Breast epithelium (tissue), 4 donors: ENCODE data around the gene OR6M1. TPM values are rescaled to one million over a fixed set of nuclear protein-coding genes. Genes with fewer than 3 reads are reported as not detected.

Experiments
- DNase-seq, 2 donors: peaks; one replicate each; pipeline ENCODE4 v3.0.0-alpha.2; 2019; ENCODE audit warnings: low spot score in 2 of 2
- H3K27ac ChIP-seq, 2 donors: fragments of 200-600 bp; sonication (generic) in 1 of 2; one replicate each; pipeline ENCODE4 v1.5.1; 2016 to 2019; ENCODE audit warnings: mild to moderate bottlenecking in 1 of 2
- H3K27me3 ChIP-seq, 2 donors: fragments of 200-600 bp; sonication (generic) in 1 of 2; one replicate each; pipeline versions ENCODE4 v1.5.1 to v1.6.0; 2017 to 2019; ENCODE audit warnings: control low read depth in 1 of 2, mild to moderate bottlenecking in 1 of 2
- H3K36me3 ChIP-seq: fragments of 200-600 bp; one replicate; pipeline ENCODE4 v1.5.1; 2019
- H3K4me1 ChIP-seq, 2 donors: fragments of 200-600 bp; sonication (generic); one replicate each; pipeline ENCODE4 v1.5.1; 2016 to 2019; ENCODE audit warnings: control low read depth in 1 of 2
- H3K4me3 ChIP-seq, 3 donors: fragments of 200-600 bp; sonication (generic); 1 replicate in 2 of 3; 2 replicates in 1 of 3; pipeline ENCODE4 v1.5.1; 2016 to 2019; ENCODE audit warnings: mild to moderate bottlenecking in 3 of 3, moderate library complexity in 2 of 3
- H3K9me3 ChIP-seq, 2 donors: fragments of 200-600 bp; sonication (generic) in 1 of 2; one replicate each; pipeline ENCODE4 v1.5.1; 2016 to 2019; ENCODE audit warnings: control low read depth in 1 of 2
- POLR2A ChIP-seq: fragments of 450-650 bp; IDR thresholded peaks from one replicate; pipeline ENCODE4 v1.6.1; 2016; ENCODE audit warnings: antibody characterized with exemption, mild to moderate bottlenecking, moderate library complexity
- POLR2AphosphoS5 ChIP-seq, 3 donors: sonication (generic); formaldehyde crosslinking; IDR thresholded peaks; one replicate each; pipeline ENCODE4 v1.6.1; 2017; ENCODE audit warnings: antibody characterized with exemption in 3 of 3
- intact Hi-C: fragments of 100-400 bp; cut with DNase I; formaldehyde crosslinking; loops from one replicate; pipeline ENCODE4 v1.15.1; 2023; ENCODE audit warnings: low total_unique reads
- total RNA-seq, 3 donors: library from RNA; depleted of rRNA; stranded (reverse); fragments of >200 nt; gene quantifications; one replicate each; pipeline ENCODE4 v1.1.0, GENCODE V29; 2016
- TF ChIP-seq, protein P1 (sequence below), 3 donors: fragments of 450-650 bp; IDR thresholded peaks; one replicate each; pipeline ENCODE4 v1.5.1; 2016 to 2017; ENCODE audit warnings: antibody characterized with exemption in 3 of 3, mild to moderate bottlenecking in 3 of 3, moderate library complexity in 3 of 3

OR6M1 gene
- total RNA-seq, 3 donors from 2014 or later: not detected

DNA sequence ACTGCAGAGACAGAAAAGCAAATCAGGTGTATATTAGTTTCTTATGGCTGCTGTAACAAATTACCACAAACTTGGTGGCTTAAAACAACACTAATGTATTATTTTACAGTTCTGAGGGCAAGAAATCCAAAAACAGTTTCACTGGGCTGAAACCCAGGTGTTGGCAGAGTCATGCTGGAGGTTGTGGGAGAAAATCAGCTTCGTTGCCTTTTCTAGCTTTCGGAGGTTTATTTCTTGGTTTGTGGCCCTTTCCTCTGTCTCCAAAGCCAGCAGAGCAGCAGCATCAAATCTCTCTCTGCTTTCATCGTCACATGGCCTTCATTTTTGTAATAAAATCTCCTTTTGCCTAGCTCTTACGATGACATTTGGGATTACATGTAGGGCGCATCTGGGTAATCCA lies 33.0 kb upstream of the OR6M1 start:
- H3K4me3 ChIP-seq: no peak overlapping the region
- H3K27me3 ChIP-seq: no peaks in the 10 kb centered on the region
- no peaks in the 10 kb centered on the region for H3K36me3 ChIP-seq
- intact Hi-C loops: no loop called here
- no peaks in the 10 kb centered on the region for H3K9me3 ChIP-seq
- DNase-seq: no peak
- no peaks in the 10 kb centered on the region for H3K4me1 ChIP-seq
- H3K27ac ChIP-seq: no peak overlapping the region
- no peak for TF ChIP-seq POLR2A
- no peak for TF ChIP-seq POLR2AphosphoS5 (IDR thresholded peaks at IDR 0.05)
- TF ChIP-seq, protein P1, sequence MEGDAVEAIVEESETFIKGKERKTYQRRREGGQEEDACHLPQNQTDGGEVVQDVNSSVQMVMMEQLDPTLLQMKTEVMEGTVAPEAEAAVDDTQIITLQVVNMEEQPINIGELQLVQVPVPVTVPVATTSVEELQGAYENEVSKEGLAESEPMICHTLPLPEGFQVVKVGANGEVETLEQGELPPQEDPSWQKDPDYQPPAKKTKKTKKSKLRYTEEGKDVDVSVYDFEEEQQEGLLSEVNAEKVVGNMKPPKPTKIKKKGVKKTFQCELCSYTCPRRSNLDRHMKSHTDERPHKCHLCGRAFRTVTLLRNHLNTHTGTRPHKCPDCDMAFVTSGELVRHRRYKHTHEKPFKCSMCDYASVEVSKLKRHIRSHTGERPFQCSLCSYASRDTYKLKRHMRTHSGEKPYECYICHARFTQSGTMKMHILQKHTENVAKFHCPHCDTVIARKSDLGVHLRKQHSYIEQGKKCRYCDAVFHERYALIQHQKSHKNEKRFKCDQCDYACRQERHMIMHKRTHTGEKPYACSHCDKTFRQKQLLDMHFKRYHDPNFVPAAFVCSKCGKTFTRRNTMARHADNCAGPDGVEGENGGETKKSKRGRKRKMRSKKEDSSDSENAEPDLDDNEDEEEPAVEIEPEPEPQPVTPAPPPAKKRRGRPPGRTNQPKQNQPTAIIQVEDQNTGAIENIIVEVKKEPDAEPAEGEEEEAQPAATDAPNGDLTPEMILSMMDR (IDR thresholded peaks at IDR 0.05): no peak

DNA sequence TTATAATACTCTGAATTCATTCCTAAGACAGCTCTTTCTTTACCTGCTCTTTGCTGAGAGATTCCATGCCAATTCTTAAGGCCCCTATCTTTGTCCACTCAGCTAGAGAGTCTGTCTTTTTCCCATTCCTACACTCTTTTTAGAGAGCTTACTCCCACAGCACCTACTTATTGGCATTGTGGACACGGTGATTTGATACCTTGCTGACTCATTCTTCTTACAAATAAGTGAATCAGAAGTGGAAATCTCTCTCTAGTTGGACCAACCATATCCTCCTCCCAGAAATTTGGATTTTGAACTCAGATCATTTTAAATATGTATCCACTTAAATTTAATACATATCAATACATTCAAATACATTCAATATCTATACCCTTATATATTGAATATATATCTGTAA lies 32.5 kb upstream of the OR6M1 start:
- Histone ChIP-seq H3K4me3 (no peak overlapping the region), H3K27ac (no peak overlapping the region), H3K36me3 (no peaks in the 10 kb centered on the region), H3K27me3 (no peaks in the 10 kb centered on the region), H3K4me1 (no peaks in the 10 kb centered on the region), H3K9me3 (no peaks in the 10 kb centered on the region)
- TF ChIP-seq, protein P1 (IDR thresholded peaks at IDR 0.05): no peak
- TF ChIP-seq POLR2AphosphoS5 (IDR thresholded peaks at IDR 0.05) (no peak), POLR2A (no peak)
- intact Hi-C loops: no loop called here
- DNase-seq: no peak

DNA sequence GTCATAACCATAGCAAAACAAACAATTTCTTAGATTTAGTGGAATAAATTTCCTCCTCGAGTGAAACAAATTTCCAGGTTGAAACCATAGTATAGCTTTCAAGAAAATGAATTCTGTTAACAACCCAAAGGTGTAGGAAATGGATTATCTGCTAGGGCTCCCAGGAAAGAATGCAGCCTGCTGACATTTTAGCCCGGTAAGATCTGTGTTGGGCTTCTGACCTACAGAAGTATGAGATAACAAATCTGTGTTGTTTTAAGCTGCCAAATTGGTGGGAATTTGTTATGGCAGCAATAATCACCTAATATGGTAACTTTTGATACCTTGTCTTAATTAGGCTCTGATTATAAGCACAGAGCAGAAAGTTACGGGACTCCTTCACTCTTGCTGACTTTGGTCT lies 32.0 kb upstream of the OR6M1 start:
- TF ChIP-seq, protein P1 (IDR thresholded peaks at IDR 0.05): no peak
- Histone ChIP-seq H3K4me1 (no peaks in the 10 kb centered on the region), H3K36me3 (no peaks in the 10 kb centered on the region), H3K27me3 (no peaks in the 10 kb centered on the region), H3K4me3 (no peak overlapping the region), H3K27ac (no peak overlapping the region), H3K9me3 (no peaks in the 10 kb centered on the region)
- no peak for DNase-seq
- intact Hi-C loops: no loop called here

DNA sequence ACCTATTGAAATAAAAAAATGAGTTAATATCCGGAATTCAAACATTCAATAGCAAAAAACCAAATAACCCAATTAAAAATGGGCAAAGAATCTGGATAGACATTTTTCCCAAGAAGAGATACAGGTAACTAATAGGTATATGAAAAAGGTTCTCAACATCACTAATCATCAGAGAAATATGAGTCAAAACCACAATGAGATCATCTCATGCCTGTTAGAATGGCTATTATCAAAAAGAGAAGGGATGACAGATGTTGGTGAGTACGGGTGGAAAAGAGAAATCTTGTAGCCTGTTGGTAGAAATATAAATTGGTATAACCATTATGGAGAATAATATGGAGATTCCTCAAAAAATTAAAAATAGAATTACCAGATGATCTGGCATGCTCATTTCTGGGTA lies 26.9 kb upstream of the OR6M1 start:
- no peaks in the 10 kb centered on the region for H3K4me1 ChIP-seq
- no peak overlapping the region for H3K4me3 ChIP-seq
- H3K27ac ChIP-seq: no peak overlapping the region
- TF ChIP-seq, protein P1 (IDR thresholded peaks at IDR 0.05): no peak
- TF ChIP-seq POLR2A (no peak), POLR2AphosphoS5 (IDR thresholded peaks at IDR 0.05) (no peak)
- DNase-seq: no peak
- intact Hi-C loops: no loop called here
- H3K9me3 ChIP-seq: no peaks in the 10 kb centered on the region
- no peaks in the 10 kb centered on the region for H3K36me3 ChIP-seq
- no peaks in the 10 kb centered on the region for H3K27me3 ChIP-seq

DNA sequence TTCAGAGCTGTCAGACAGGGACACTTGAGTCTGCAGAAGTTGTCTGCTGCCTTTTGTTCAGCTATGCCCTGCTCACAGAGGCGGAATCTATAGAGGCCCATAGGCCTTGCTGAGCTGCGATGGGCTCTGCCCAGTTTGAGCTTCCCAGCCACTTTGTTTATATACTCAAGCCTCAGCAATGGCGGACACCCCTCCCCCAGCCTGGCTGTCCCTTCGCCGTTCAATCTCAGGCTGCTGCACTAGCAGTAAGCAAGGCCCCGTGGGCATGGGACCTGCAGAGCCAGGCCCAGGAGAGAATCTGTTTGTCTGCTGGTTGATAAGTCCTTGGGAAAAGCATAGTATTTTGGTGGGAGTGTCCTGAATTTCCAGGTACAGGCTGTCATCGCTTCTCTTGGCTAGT lies 23.6 kb upstream of the OR6M1 start:
- Histone ChIP-seq H3K9me3 (no peaks in the 10 kb centered on the region), H3K36me3 (no peaks in the 10 kb centered on the region), H3K27ac (no peak overlapping the region), H3K27me3 (no peaks in the 10 kb centered on the region), H3K4me3 (no peak overlapping the region), H3K4me1 (no peaks in the 10 kb centered on the region)
- intact Hi-C loops: no loop called here
- TF ChIP-seq POLR2AphosphoS5 (IDR thresholded peaks at IDR 0.05): no peak
- TF ChIP-seq POLR2A: no peak
- TF ChIP-seq, protein P1 (IDR thresholded peaks at IDR 0.05): no peak
- DNase-seq: no peak
